NCI-H524 treated with DMSO at 0.1 percent for 48 hours (cell line): ENCODE results near the gene TRIM43B.
"Not testable (repeated sequence)": the region's sequence is repeated elsewhere in the genome, so short reads cannot be mapped to it uniquely, and the experiment has no call there.

ENCODE experiments used
- DNase-seq: peaks from one replicate; lab custom pipeline; 2025; lab: John Stamatoyannopoulos, UW

Gene TRIM43B

GRCh38 chr2:95433973-95434372 is 50.6 kb downstream of the TRIM43B start:
- not testable (repeated sequence) for DNase-seq

- DNase-seq: not testable (repeated sequence)
These were observed 51.2 kb downstream of the TRIM43B start for GRCh38 chr2:95433373-95433772.

- not testable (repeated sequence) for DNase-seq
These were observed 54.6 kb downstream of the TRIM43B start for GRCh38 chr2:95429748-95430467.

DNA sequence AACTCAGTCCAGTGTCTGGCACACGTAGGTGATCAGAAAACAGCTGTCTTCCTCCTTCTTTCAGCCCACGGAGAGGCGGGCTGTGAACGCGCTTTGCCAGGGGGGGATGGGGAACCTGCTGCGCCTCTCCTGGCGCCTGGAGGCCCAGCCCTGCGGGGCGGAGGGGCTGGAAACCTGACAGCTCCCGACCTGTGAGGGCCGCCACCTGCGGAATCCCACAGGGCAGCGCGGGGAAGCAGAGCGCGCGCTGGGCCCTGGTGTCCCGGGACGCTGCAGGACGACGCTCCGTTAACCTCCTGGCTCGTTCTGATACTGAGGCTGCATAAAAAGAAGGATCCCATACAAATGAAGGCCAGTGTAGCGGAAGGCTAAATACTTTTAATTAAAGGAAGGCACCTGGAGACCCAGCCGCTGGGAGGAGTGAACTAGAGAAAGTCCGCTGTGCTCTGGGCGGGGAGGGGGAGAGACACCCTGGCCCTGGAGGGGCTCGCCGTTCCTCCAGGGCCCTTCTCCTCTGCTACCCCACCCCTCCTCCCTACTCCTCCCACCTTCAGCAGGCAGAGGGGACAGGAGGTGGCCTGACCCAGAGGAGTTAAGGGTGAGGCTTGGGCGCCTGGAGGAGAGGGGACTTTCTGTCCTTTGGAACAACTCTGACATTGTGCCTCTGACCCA is 57.2 kb downstream of the TRIM43B start:
- not testable (repeated sequence) for DNase-seq
